GM23248 (cell line): ENCODE results near the gene ZNF853. TPM values are rescaled to one million over a fixed set of nuclear protein-coding genes. Genes with fewer than 3 reads are reported as not detected.

Experiments used
- DNase-seq: peaks from one replicate; pipeline ENCODE4 v3.0.0-alpha.2; 2015
- H2AFZ ChIP-seq: fragments of 200-600 bp; sonication (generic); 2 replicates; pipeline ENCODE4 v1.6.1; 2016; ENCODE audit warnings: antibody characterized with exemption
- H3F3A ChIP-seq: fragments of 200-600 bp; sonication (generic); 2 replicates; pipeline ENCODE4 v1.6.1; 2016; ENCODE audit warnings: mild to moderate bottlenecking, antibody characterized with exemption, mixed run types; ENCODE audit not compliant: insufficient read depth
- H3K27ac ChIP-seq: fragments of 200-600 bp; sonication (generic); 2 replicates; pipeline ENCODE4 v1.5.1; 2016; ENCODE audit warnings: mild to moderate bottlenecking
- H3K27me3 ChIP-seq: fragments of 200-600 bp; sonication (generic); replicated peaks from 2 replicates; pipeline ENCODE4 v1.6.1; 2016; ENCODE audit warnings: mild to moderate bottlenecking; ENCODE audit not compliant: insufficient read depth
- H3K36me3 ChIP-seq: fragments of 200-600 bp; sonication (generic); 2 replicates; pipeline ENCODE4 v1.6.1; 2016; ENCODE audit warnings: low read depth, mild to moderate bottlenecking
- H3K4me1 ChIP-seq: fragments of 200-600 bp; sonication (generic); 2 replicates; pipeline ENCODE4 v1.6.1; 2016; ENCODE audit warnings: mild to moderate bottlenecking; ENCODE audit not compliant: insufficient read depth
- H3K4me2 ChIP-seq: fragments of 200-600 bp; sonication (generic); one replicate; pipeline ENCODE4 v1.6.1; 2016; ENCODE audit warnings: mild to moderate bottlenecking; ENCODE audit not compliant: unreplicated experiment
- H3K4me3 ChIP-seq: fragments of 200-600 bp; sonication (generic); 2 replicates; pipeline ENCODE4 v1.5.1; 2016; ENCODE audit warnings: mild to moderate bottlenecking
- H3K79me2 ChIP-seq: fragments of 200-600 bp; sonication (generic); 2 replicates; pipeline ENCODE4 v1.6.1; 2016; ENCODE audit warnings: mild to moderate bottlenecking; ENCODE audit not compliant: insufficient read depth
- H3K9ac ChIP-seq: fragments of 200-600 bp; sonication (generic); 2 replicates; pipeline ENCODE4 v1.6.1; 2016; ENCODE audit warnings: mild to moderate bottlenecking
- H3K9me2 ChIP-seq: fragments of 200-600 bp; sonication (generic); 2 replicates; pipeline ENCODE4 v1.6.1; 2016; ENCODE audit warnings: mixed run types, mild to moderate bottlenecking, moderate library complexity; ENCODE audit not compliant: insufficient read depth
- H3K9me3 ChIP-seq: fragments of 200-600 bp; sonication (generic); one replicate; pipeline ENCODE4 v1.6.1; 2017; ENCODE audit warnings: low read depth
- H4K20me1 ChIP-seq: fragments of 200-600 bp; sonication (generic); 2 replicates; pipeline ENCODE4 v1.6.0; 2016; ENCODE audit not compliant: insufficient read depth
- EZH2 ChIP-seq: fragments of 200-600 bp; sonication (generic); IDR thresholded peaks from 2 replicates; pipeline ENCODE4 v1.6.1; 2018; ENCODE audit warnings: antibody characterized with exemption, mild to moderate bottlenecking; ENCODE audit not compliant: insufficient read depth, poor library complexity, severe bottlenecking
- EZH2phosphoT487 ChIP-seq: fragments of 200-600 bp; sonication (generic); IDR thresholded peaks from 2 replicates; pipeline ENCODE4 v1.6.1; 2018; ENCODE audit warnings: antibody characterized with exemption, moderate library complexity, mild to moderate bottlenecking, low read depth; ENCODE audit not compliant: insufficient read depth
- WGBS, 2 experiments: methylation state at CpG; one replicate each; pipeline ENCODE4 v1.1.6; 2015 to 2017; ENCODE audit warnings: low lambda C conversion rate in 2 of 2, low coverage in 1 of 2; ENCODE audit errors: missing lambda C conversion rate in 2 of 2; 5-methylcytosine and 5-hydroxymethylcytosine counted together
- in situ Hi-C: fragments of 300-500 bp; cut with MboI; formaldehyde crosslinking; loops from 2 replicates; pipeline ENCODE4 v1.15.0; 2020
- polyA plus RNA-seq: library from polyadenylated mRNA; unstranded; fragments of >200 nt; fragmentation: Nextera tagmentation; extraction: Ambion mirVana; gene quantifications from 2 replicates; pipeline ENCODE4 v1.2.1, GENCODE V29; 2016
- total RNA-seq: library from RNA; depleted of rRNA; stranded (reverse); fragments of >200 nt; shearing (Covaris generic); gene quantifications from 2 replicates; pipeline ENCODE4 v1.2.3, GENCODE V29; 2014

The ZNF853 gene
- total and polyA plus RNA-seq, 2 experiments from 2014 or later = 0.22 TPM; not detected in 1

DNA sequence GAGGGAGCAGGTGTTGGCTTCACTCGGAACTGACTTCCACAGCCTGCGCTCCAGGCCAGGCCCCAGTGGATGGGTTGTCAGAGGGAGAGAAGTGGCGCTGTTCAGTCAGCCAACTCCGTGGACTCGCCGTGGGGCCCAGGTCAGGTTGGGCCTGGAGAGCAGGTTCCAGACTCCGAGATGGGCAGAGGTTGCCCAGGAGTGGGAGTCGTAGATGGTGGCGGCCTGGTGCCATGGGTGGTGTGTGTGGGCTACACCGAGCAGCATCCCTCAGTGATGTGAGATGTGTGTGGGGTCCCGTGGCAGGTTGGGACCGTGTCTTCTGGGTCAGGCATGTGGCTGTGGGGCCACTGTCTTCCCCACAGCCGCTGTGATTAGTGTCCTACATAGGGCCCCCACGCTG lies 32.1 kb downstream of the ZNF853 start:
- Histone ChIP-seq H3K36me3 (no peaks in the 10 kb centered on the region; the same call in 1 of the 2 replicates), H3K4me1 (no peaks in the 10 kb centered on the region), H3K9me2 (no peaks in the 10 kb centered on the region), H2AFZ (no peak overlapping the region), H3K4me3 (no peak overlapping the region), H3K9ac (no peak overlapping the region), H3K79me2 (no peaks in the 10 kb centered on the region), H3K27me3 (no peaks in the 10 kb centered on the region), H3K4me2 (no peak overlapping the region), H4K20me1 (no peaks in the 10 kb centered on the region), H3F3A (no peaks in the 10 kb centered on the region), H3K27ac (no peak overlapping the region), H3K9me3 (no peaks in the 10 kb centered on the region)
- DNase-seq = no peak
- TF ChIP-seq EZH2 (no peak), EZH2phosphoT487 (no peak)
- in situ Hi-C loops = no loop called here
- 83 to 90% methylated on average over 14 of the region's 14 CpGs for WGBS, 2 experiments

DNA sequence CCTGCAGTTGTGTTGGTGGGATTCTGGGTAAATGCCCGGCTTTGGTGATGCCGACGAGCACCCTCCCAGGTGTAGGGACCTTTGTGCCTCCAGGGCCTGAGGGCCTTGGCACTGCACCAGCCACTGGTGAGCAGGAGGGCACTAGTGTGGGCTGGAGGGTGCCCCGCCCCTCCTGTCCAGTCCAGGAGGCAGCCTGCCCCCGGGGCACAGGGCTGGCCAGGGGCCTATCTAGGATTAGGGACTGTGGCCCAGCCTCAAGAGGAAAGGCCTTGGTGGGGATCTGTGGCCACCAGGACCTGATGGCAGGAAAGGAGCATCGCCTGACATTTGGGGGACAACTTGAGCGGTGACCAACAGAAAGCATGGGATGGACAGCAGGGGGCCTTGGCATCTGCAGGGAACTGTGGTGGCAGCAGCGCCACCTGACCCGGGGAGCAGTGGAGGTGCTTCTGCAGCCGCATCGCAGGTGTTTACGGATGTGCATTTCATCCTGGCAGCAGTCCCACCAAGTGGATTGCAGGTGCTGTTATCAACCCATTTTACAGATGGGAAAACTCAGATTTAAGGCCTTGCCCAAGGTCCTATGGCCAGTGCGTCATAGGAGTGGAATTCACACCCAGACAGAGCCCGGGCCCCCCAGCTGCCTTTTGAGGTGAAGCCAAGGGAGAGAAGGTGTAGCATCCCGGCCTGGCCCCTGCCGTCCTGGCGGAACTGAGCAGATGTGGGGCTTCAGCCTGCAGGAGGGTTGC lies 32.8 kb downstream of the ZNF853 start:
- H3K4me3 ChIP-seq = no peak overlapping the region
- TF ChIP-seq EZH2 = no peak
- H3K27ac ChIP-seq = no peak overlapping the region
- H2AFZ ChIP-seq = no peak overlapping the region
- H3K4me1 ChIP-seq = no peaks in the 10 kb centered on the region
- WGBS, 2 experiments = 84 to 90% methylated on average over 15 to 17 of the region's 17 CpGs
- H3K9me2 ChIP-seq = no peaks in the 10 kb centered on the region
- no peaks in the 10 kb centered on the region for H4K20me1 ChIP-seq
- no peak for DNase-seq
- no peak overlapping the region for H3K9ac ChIP-seq
- H3K79me2 ChIP-seq = no peaks in the 10 kb centered on the region
- H3K9me3 ChIP-seq = no peaks in the 10 kb centered on the region
- no peaks in the 10 kb centered on the region for H3F3A ChIP-seq
- no peaks in the 10 kb centered on the region; the same call in 1 of the 2 replicates for H3K36me3 ChIP-seq
- no peak overlapping the region for H3K4me2 ChIP-seq
- in situ Hi-C loops = no loop called here
- H3K27me3 ChIP-seq = no peaks in the 10 kb centered on the region

DNA sequence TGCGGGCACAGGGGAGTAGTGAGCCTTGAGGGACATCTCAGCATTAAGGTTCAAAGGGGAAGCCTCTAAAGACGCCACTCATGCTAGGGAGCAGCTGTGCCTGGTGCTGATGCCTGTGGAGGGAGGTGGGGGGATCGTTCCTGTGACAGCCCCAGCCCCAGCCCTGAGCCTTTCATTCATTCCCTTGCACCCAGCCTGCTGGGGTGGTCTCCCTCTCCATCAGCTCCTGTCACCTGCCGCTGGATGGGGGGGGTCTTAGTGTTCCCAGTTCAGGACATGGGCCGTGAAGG lies 33.4 kb downstream of the ZNF853 start:
- no peak overlapping the region for H3K4me2 ChIP-seq
- H3K36me3 ChIP-seq = no peaks in the 10 kb centered on the region; the same call in 1 of the 2 replicates
- no peak for DNase-seq
- no peaks in the 10 kb centered on the region for H4K20me1 ChIP-seq
- H3K79me2 ChIP-seq = no peaks in the 10 kb centered on the region
- no peaks in the 10 kb centered on the region for H3F3A ChIP-seq
- H3K4me3 ChIP-seq = no peak overlapping the region
- in situ Hi-C loops = no loop called here
- H2AFZ ChIP-seq = no peak overlapping the region
- TF ChIP-seq EZH2 (no peak), EZH2phosphoT487 (no peak)
- H3K9ac ChIP-seq = no peak overlapping the region
- WGBS, 2 experiments = 86 to 87% methylated on average over 5 of the region's 5 CpGs
- no peaks in the 10 kb centered on the region for H3K9me3 ChIP-seq
- H3K9me2 ChIP-seq = no peaks in the 10 kb centered on the region
- no peaks in the 10 kb centered on the region for H3K27me3 ChIP-seq
- no peaks in the 10 kb centered on the region for H3K4me1 ChIP-seq
- H3K27ac ChIP-seq = no peak overlapping the region

DNA sequence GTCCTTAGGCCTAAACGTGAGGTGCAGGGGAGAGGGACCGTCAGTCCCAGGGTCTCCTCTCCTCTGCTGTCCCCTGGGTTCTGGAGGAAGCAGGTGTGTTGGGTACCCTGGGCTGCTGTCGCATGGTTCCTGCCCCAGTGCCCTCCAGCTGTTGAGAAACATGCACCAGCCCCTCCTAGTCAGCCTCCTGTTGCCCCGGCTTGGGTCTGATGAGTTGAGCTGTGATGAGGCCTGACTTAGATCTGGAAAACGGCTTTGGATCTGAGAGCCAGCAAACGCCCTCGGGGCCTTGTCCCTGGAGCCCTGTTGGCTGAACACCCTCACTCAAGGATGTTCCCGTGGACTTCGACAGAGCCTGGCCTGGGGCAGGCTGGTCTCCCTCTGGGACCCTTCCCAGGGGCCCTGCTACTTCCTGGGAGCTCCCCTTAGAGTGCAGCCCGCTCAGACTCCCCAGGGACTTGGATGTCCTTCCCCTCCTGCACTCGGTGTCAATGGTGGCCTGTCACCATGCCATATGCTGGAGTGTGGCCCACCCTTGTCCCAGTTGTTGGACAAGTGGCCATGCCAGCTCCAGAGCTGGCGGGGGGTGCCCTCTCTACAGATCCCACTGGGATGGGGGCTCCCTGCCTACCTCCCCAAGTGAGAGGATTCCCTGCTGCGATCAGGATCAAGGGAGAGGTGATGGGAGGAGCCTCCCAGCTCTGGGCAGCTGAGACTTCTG lies 34.0 kb downstream of the ZNF853 start:
- no peak overlapping the region for H3K4me2 ChIP-seq
- no peak for TF ChIP-seq EZH2phosphoT487
- no peak for TF ChIP-seq EZH2
- no peak overlapping the region for H2AFZ ChIP-seq
- no peaks in the 10 kb centered on the region for H3K27me3 ChIP-seq
- no peaks in the 10 kb centered on the region; the same call in 1 of the 2 replicates for H3K36me3 ChIP-seq
- 86 to 87% methylated on average over 13 of the region's 13 CpGs for WGBS, 2 experiments
- H3F3A ChIP-seq = no peaks in the 10 kb centered on the region
- H3K9me3 ChIP-seq = no peaks in the 10 kb centered on the region
- in situ Hi-C loops = no loop called here
- no peak overlapping the region for H3K4me3 ChIP-seq
- no peak overlapping the region for H3K27ac ChIP-seq
- DNase-seq = no peak
- H3K4me1 ChIP-seq = no peaks in the 10 kb centered on the region
- H3K9me2 ChIP-seq = no peaks in the 10 kb centered on the region
- H3K9ac ChIP-seq = no peak overlapping the region
- no peaks in the 10 kb centered on the region for H4K20me1 ChIP-seq
- no peaks in the 10 kb centered on the region for H3K79me2 ChIP-seq
